Measurements from ENCODE around the gene HMGCS1.

DNA sequence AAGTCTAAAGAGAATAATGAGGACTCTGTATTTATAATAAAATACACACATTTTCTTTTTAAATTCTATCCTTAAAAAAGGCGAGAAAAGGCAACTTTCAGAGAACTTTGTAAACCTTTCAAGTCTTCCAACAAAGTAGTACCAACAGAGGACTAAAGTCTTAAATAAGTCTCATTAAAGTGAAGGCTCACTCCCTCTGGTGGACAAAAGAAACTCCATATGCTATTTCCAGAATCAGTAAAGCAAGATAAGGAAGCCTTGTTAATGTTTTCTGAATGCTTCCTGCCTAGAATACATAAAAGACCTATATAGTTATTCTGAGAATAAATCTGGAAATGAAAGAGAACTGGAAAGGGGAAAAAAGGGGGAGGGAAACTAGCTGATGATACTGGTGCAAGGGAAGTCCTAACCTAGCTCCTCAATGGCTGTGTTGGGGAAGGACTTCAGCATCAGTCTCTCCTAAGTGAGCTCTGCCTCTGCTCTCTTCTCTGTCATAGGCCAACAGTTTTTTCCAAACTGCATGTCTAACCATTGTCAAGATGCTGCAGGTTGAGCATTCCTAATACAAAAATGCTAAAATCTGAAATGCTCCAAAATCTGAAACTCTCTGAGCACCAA is 7.2 kb downstream of the HMGCS1 start:
- TF ChIP-seq, protein P1, sequence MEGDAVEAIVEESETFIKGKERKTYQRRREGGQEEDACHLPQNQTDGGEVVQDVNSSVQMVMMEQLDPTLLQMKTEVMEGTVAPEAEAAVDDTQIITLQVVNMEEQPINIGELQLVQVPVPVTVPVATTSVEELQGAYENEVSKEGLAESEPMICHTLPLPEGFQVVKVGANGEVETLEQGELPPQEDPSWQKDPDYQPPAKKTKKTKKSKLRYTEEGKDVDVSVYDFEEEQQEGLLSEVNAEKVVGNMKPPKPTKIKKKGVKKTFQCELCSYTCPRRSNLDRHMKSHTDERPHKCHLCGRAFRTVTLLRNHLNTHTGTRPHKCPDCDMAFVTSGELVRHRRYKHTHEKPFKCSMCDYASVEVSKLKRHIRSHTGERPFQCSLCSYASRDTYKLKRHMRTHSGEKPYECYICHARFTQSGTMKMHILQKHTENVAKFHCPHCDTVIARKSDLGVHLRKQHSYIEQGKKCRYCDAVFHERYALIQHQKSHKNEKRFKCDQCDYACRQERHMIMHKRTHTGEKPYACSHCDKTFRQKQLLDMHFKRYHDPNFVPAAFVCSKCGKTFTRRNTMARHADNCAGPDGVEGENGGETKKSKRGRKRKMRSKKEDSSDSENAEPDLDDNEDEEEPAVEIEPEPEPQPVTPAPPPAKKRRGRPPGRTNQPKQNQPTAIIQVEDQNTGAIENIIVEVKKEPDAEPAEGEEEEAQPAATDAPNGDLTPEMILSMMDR (IDR thresholded peaks at IDR 0.05; ENCODE audit: low read depth, low read length), result peak; percentile 54
- TF ChIP-seq EZH2phosphoT487 (IDR thresholded peaks at IDR 0.05; ENCODE audit: low read depth), result no peak
